HUES48 (cell line): ENCODE results near the gene FNDC5.

Source experiments
- H3K27ac ChIP-seq: one replicate; pipeline ENCODE4 v1.7.0; 2013; ENCODE audit warnings: low read depth, low read length, inconsistent platforms
- H3K27me3 ChIP-seq: 2 replicates; pipeline ENCODE4 v1.6.1; 2013; ENCODE audit warnings: mild to moderate bottlenecking, low read length; ENCODE audit not compliant: control insufficient read depth, insufficient read depth
- H3K36me3 ChIP-seq: 2 replicates; pipeline ENCODE4 v1.6.1; 2013; ENCODE audit warnings: low read length; ENCODE audit not compliant: control insufficient read depth, insufficient read depth
- H3K4me1 ChIP-seq: 2 replicates; pipeline ENCODE4 v1.6.1; 2013; ENCODE audit warnings: mild to moderate bottlenecking, low read length; ENCODE audit not compliant: control insufficient read depth, insufficient read depth
- H3K4me3 ChIP-seq: 2 replicates; pipeline ENCODE4 v1.5.1; 2013; ENCODE audit warnings: mild to moderate bottlenecking, low read depth, low read length
- H3K9ac ChIP-seq: 2 replicates; pipeline ENCODE4 v1.6.1; 2013; ENCODE audit warnings: mild to moderate bottlenecking, low read depth, low read length, moderate library complexity
- H3K9me3 ChIP-seq: 2 replicates; pipeline ENCODE4 v1.6.1; 2013; ENCODE audit warnings: low read length; ENCODE audit not compliant: control insufficient read depth, insufficient read depth

Gene FNDC5

DNA sequence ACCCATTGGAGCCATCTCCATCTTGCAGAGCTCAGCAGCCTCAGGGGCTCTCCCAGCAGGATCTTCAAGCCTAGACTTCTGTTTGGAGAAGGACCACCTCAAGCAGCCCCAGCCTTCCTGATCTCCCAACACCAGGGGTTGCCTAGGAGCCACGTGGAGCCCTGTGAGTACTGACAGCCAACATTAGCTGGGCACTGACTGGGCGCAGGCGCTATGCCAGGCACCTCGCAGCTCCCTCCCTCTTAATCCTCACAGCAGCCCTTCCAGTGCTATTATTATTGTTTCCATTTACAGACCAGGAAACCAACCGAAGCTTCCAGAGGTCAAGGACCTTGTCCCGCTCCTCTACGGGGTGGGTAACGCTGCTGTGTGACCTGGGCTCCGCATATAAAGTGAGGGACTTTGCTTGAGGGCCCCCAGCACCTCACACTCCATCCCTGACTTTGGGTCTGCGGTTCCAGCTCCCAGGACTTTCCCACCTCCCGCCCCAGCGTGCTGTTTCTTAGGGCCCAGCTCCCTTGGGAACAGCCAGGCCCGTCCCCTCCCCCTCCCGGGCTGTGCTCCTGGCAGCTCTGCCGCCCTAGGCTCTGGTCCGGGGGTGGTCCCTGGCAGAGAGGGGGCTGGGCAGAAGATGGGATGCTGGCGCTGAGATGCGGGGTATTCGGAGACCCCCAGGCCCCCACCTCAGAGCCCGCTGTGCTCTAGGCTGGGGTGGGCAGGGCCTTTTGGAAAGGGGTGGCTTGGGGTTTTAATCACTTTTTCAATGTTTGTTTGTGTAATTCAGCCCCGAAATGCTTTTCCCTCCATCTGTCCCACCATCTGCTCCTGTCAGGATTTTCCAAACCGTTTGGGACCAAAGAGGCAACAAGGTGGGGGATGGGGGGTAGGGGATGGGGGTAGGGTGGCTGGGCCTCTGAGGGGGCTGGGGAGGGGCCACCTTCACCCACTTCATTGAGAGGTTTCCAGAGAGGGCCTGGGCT lies 11.4 kb upstream of the FNDC5 start:
- peaks cover 12% of the 10 kb centered on the region; the same call in 1 of the 2 replicates for H3K4me1 ChIP-seq
- no peak overlapping the region for H3K9ac ChIP-seq
- H3K27me3 ChIP-seq, result peaks cover 21% of the 10 kb centered on the region
- no peak overlapping the region for H3K4me3 ChIP-seq
- no peak overlapping the region for H3K27ac ChIP-seq
- H3K36me3 ChIP-seq, result no peaks in the 10 kb centered on the region
- H3K9me3 ChIP-seq, result no peaks in the 10 kb centered on the region

GRCh38 chr1:32881291-32881690 lies 10.6 kb upstream of the FNDC5 start:
- peaks cover 18% of the 10 kb centered on the region; the same call in 1 of the 2 replicates for H3K4me1 ChIP-seq
- H3K4me3 ChIP-seq, result no peak overlapping the region
- no peaks in the 10 kb centered on the region for H3K36me3 ChIP-seq
- H3K9ac ChIP-seq, result no peak overlapping the region
- H3K9me3 ChIP-seq, result no peaks in the 10 kb centered on the region
- peaks cover 17% of the 10 kb centered on the region for H3K27me3 ChIP-seq
- H3K27ac ChIP-seq, result no peak overlapping the region

DNA sequence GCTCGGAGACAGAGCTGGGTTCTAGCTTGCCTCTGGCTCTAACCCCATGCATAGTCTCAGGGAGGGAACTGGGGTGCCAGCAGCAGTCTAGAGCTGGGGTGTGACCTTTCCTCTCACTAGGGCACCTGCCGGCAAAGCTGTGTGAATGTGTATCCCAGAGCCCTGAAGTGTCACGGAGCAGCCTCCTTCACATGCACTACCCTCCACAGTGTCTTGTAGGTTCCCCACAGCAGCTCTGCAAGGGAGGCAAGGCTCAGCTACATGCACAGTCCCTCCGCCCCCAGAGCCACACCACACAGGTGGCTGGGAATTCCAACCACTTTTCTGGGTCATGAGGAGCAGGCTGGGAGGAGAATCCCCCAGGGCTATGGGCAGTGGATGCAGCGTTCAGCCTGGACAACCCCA lies 7.9 kb upstream of the FNDC5 start:
- Histone ChIP-seq H3K4me3 (no peak overlapping the region), H3K9ac (no peak overlapping the region), H3K27ac (no peak overlapping the region), H3K27me3 (no peaks in the 10 kb centered on the region), H3K4me1 (peaks cover 26% of the 10 kb centered on the region), H3K36me3 (no peaks in the 10 kb centered on the region), H3K9me3 (no peaks in the 10 kb centered on the region)

- no peak overlapping the region for H3K9ac ChIP-seq
- H3K4me1 ChIP-seq, result peaks cover 26% of the 10 kb centered on the region
- H3K36me3 ChIP-seq, result no peaks in the 10 kb centered on the region
- no peaks in the 10 kb centered on the region for H3K27me3 ChIP-seq
- no peak overlapping the region for H3K4me3 ChIP-seq
- H3K27ac ChIP-seq, result no peak overlapping the region
- no peaks in the 10 kb centered on the region for H3K9me3 ChIP-seq
These were observed 7.5 kb upstream of the FNDC5 start for GRCh38 chr1:32878183-32878582.

GRCh38 chr1:32877211-32878110 lies 6.7 kb upstream of the FNDC5 start:
- no peak overlapping the region for H3K27ac ChIP-seq
- H3K4me3 ChIP-seq, result no peak overlapping the region
- no peaks in the 10 kb centered on the region for H3K27me3 ChIP-seq
- peaks cover 26% of the 10 kb centered on the region for H3K4me1 ChIP-seq
- no peaks in the 10 kb centered on the region for H3K36me3 ChIP-seq
- H3K9me3 ChIP-seq, result no peaks in the 10 kb centered on the region
- no peak overlapping the region for H3K9ac ChIP-seq

GRCh38 chr1:32876341-32877210 lies 5.9 kb upstream of the FNDC5 start:
- Histone ChIP-seq H3K4me3 (no peak overlapping the region), H3K27me3 (peaks cover 7% of the 10 kb centered on the region), H3K4me1 (peaks cover 28% of the 10 kb centered on the region), H3K9me3 (no peaks in the 10 kb centered on the region), H3K9ac (no peak overlapping the region), H3K36me3 (no peaks in the 10 kb centered on the region), H3K27ac (no peak overlapping the region)

GRCh38 chr1:32874860-32875752 lies 4.4 kb upstream of the FNDC5 start:
- H3K27ac ChIP-seq, result no peak overlapping the region
- no peak overlapping the region for H3K4me3 ChIP-seq
- no peaks in the 10 kb centered on the region for H3K36me3 ChIP-seq
- H3K4me1 ChIP-seq, result peaks cover 36% of the 10 kb centered on the region
- H3K9me3 ChIP-seq, result no peaks in the 10 kb centered on the region
- H3K27me3 ChIP-seq, result peaks cover 18% of the 10 kb centered on the region
- no peak overlapping the region for H3K9ac ChIP-seq

- no peak overlapping the region for H3K4me3 ChIP-seq
- H3K9ac ChIP-seq, result no peak overlapping the region
- H3K9me3 ChIP-seq, result no peaks in the 10 kb centered on the region
- peaks cover 40% of the 10 kb centered on the region for H3K4me1 ChIP-seq
- H3K27me3 ChIP-seq, result peaks cover 34% of the 10 kb centered on the region
- H3K27ac ChIP-seq, result no peak overlapping the region
- no peaks in the 10 kb centered on the region for H3K36me3 ChIP-seq
These were observed 2.8 kb upstream of the FNDC5 start for GRCh38 chr1:32873484-32873883.

GRCh38 chr1:32872192-32872460 lies 1.4 kb upstream of the FNDC5 start:
- Histone ChIP-seq H3K36me3 (no peaks in the 10 kb centered on the region), H3K4me1 (peaks cover 33% of the 10 kb centered on the region), H3K27ac (no peak overlapping the region), H3K9me3 (no peaks in the 10 kb centered on the region), H3K9ac (no peak overlapping the region), H3K4me3 (no peak overlapping the region; the same call in 1 of the 2 replicates), H3K27me3 (peaks cover 36% of the 10 kb centered on the region)
